ENCODE results near the gene PLPPR3. TPM values are rescaled to one million over a fixed set of nuclear protein-coding genes. Genes with fewer than 3 reads are reported as not detected.
"Not testable (repeated sequence)": the region's sequence is repeated elsewhere in the genome, so short reads cannot be mapped to it uniquely, and the experiment has no call there.

PLPPR3 gene
- total RNA-seq, 1 donor from 2014 or later = not detected

GRCh38 chr19:843836-844545, 22.2 kb upstream of the PLPPR3 start:
- H3K27me3 ChIP-seq (ENCODE audit: control insufficient read depth, insufficient read depth, low read length) = peaks cover 1% of the 10 kb centered on the region
- no peaks in the 10 kb centered on the region for H3K36me3 ChIP-seq (ENCODE audit: control insufficient read depth, insufficient read depth, low read length)
- H3K4me3 ChIP-seq (ENCODE audit: low read depth, low read length) = peak overlapping the region; percentile 2
- TF ChIP-seq CTCF (IDR thresholded peaks at IDR 0.05; ENCODE audit: insufficient read depth, low read length, severe bottlenecking) = no peak
- FAIRE-seq (no peak), DNase-seq (ENCODE audit: low read depth) (no peak)

GRCh38 chr19:843180-843835, 21.6 kb upstream of the PLPPR3 start:
- DNase-seq (ENCODE audit: low read depth) (no peak), FAIRE-seq (no peak)
- peaks cover 1% of the 10 kb centered on the region for H3K27me3 ChIP-seq (ENCODE audit: control insufficient read depth, insufficient read depth, low read length)
- peak overlapping the region; percentile 2 for H3K4me3 ChIP-seq (ENCODE audit: low read depth, low read length)
- peak; percentile 5 for TF ChIP-seq CTCF (IDR thresholded peaks at IDR 0.05; ENCODE audit: insufficient read depth, low read length, severe bottlenecking)
- H3K36me3 ChIP-seq (ENCODE audit: control insufficient read depth, insufficient read depth, low read length) = no peaks in the 10 kb centered on the region

GRCh38 chr19:842802-843179, 21.0 kb upstream of the PLPPR3 start:
- not testable (repeated sequence) for H3K27me3 ChIP-seq (ENCODE audit: control insufficient read depth, insufficient read depth, low read length); FAIRE-seq; DNase-seq (ENCODE audit: low read depth); H3K36me3 ChIP-seq (ENCODE audit: control insufficient read depth, insufficient read depth, low read length); H3K4me3 ChIP-seq (ENCODE audit: low read depth, low read length)

- no peaks in the 10 kb centered on the region for H3K27me3 ChIP-seq (ENCODE audit: control insufficient read depth, insufficient read depth, low read length)
- no peak for FAIRE-seq
These were observed 18.9 kb upstream of the PLPPR3 start, which contains the start of gene PRTN3 for GRCh38 chr19:840519-841206. Gene PRTN3 (plus strand): TSS chr19:840999. CDS start chr19:841009, 10 bp downstream.

GRCh38 chr19:835210-835810, 13.6 kb upstream of the PLPPR3 start:
- no peak for FAIRE-seq
- H3K27me3 ChIP-seq (ENCODE audit: control insufficient read depth, insufficient read depth, low read length) = no peaks in the 10 kb centered on the region

More at GRCh38 chr19:840519-841206, 18.9 kb upstream of the PLPPR3 start, which contains the start of gene PRTN3:
- TF ChIP-seq CTCF (IDR thresholded peaks at IDR 0.05; ENCODE audit: insufficient read depth, low read length, severe bottlenecking) = no peak
- Histone ChIP-seq H3K4me3 (ENCODE audit: low read depth, low read length) (no peak within 1 kb of the TSS), H3K36me3 (ENCODE audit: control insufficient read depth, insufficient read depth, low read length) (no peaks in the 10 kb centered on the region)
- DNase-seq (ENCODE audit: low read depth) = no peak

More at GRCh38 chr19:835210-835810, 13.6 kb upstream of the PLPPR3 start:
- no peak for DNase-seq (ENCODE audit: low read depth)
- no peak for TF ChIP-seq CTCF (IDR thresholded peaks at IDR 0.05; ENCODE audit: insufficient read depth, low read length, severe bottlenecking)
- Histone ChIP-seq H3K36me3 (ENCODE audit: control insufficient read depth, insufficient read depth, low read length) (no peaks in the 10 kb centered on the region), H3K4me3 (ENCODE audit: low read depth, low read length) (no peak overlapping the region)

Data from bronchial epithelial cell (primary cell).